ENCODE results near the gene BLCAP. TPM values are rescaled to one million over a fixed set of nuclear protein-coding genes. Genes with fewer than 3 reads are reported as not detected.
"Not testable (repeated sequence)": the region's sequence is repeated elsewhere in the genome, so short reads cannot be mapped to it uniquely, and the experiment has no call there.

Gene BLCAP
- total RNA-seq, 1 donor from 2014 or later = 92.1 TPM

- DNase-seq (ENCODE audit: missing footprints) (no peak), ATAC-seq (no peak)
- intact Hi-C loops (cut with DNase I) = no loop called here
Observed at GRCh38 chr20:37560629-37561028, 33.0 kb upstream of the BLCAP start.

- no peak for DNase-seq (ENCODE audit: missing footprints)
- intact Hi-C loops (cut with DNase I) = no loop called here
- no peak for ATAC-seq
Observed at GRCh38 chr20:37559312-37560027, 31.8 kb upstream of the BLCAP start.

GRCh38 chr20:37558779-37559178, 31.1 kb upstream of the BLCAP start:
- intact Hi-C loops (cut with DNase I) = no loop called here
- no peak for DNase-seq (ENCODE audit: missing footprints)
- no peak for ATAC-seq

GRCh38 chr20:37558306-37558705, 30.6 kb upstream of the BLCAP start:
- intact Hi-C loops (cut with DNase I) = no loop called here
- DNase-seq (ENCODE audit: missing footprints) (no peak), ATAC-seq (no peak)

- ATAC-seq = no peak
- intact Hi-C loops (cut with DNase I) = no loop called here
- DNase-seq (ENCODE audit: missing footprints) = no peak
Observed at GRCh38 chr20:37556538-37556937, 28.9 kb upstream of the BLCAP start.

- DNase-seq (ENCODE audit: missing footprints); ATAC-seq; intact Hi-C loops (cut with DNase I): not testable (repeated sequence)
Observed at GRCh38 chr20:37554721-37555298, 27.1 kb upstream of the BLCAP start.

- no peak for DNase-seq (ENCODE audit: missing footprints)
- intact Hi-C loops (cut with DNase I) = no loop called here
Observed at GRCh38 chr20:37552415-37552814, 24.7 kb upstream of the BLCAP start.

GRCh38 chr20:37551660-37552059, 24.0 kb upstream of the BLCAP start:
- ATAC-seq; intact Hi-C loops (cut with DNase I): not testable (repeated sequence)

More at GRCh38 chr20:37552415-37552814, 24.7 kb upstream of the BLCAP start:
- ATAC-seq = no peak

GRCh38 chr20:37550101-37550920, 22.6 kb upstream of the BLCAP start:
- ATAC-seq; intact Hi-C loops (cut with DNase I); DNase-seq (ENCODE audit: missing footprints): not testable (repeated sequence)

More at GRCh38 chr20:37551660-37552059, 24.0 kb upstream of the BLCAP start:
- not testable (repeated sequence) for DNase-seq (ENCODE audit: missing footprints)

- ATAC-seq (no peak), DNase-seq (ENCODE audit: missing footprints) (no peak)
- intact Hi-C loops (cut with DNase I) = no loop called here
Observed at GRCh38 chr20:37547912-37548311, 20.2 kb upstream of the BLCAP start.

- intact Hi-C loops (cut with DNase I) = no loop called here
- DNase-seq (ENCODE audit: missing footprints) = no peak
- no peak for ATAC-seq
Observed at GRCh38 chr20:37545516-37545915, 17.8 kb upstream of the BLCAP start.

GRCh38 chr20:37544386-37544785, 16.7 kb upstream of the BLCAP start:
- ATAC-seq = no peak
- no peak for DNase-seq (ENCODE audit: missing footprints)
- intact Hi-C loops (cut with DNase I) = no loop called here

GRCh38 chr20:37543828-37544227, 16.2 kb upstream of the BLCAP start:
- no peak for ATAC-seq
- intact Hi-C loops (cut with DNase I) = no loop called here
- DNase-seq (ENCODE audit: missing footprints) = no peak

- DNase-seq (ENCODE audit: missing footprints) = no peak
- no peak for ATAC-seq
- intact Hi-C loops (cut with DNase I) = no loop called here
Observed at GRCh38 chr20:37542281-37542680, 14.6 kb upstream of the BLCAP start.

GRCh38 chr20:37541326-37541725, 13.7 kb upstream of the BLCAP start:
- DNase-seq (ENCODE audit: missing footprints) (no peak), ATAC-seq (no peak)
- intact Hi-C loops (cut with DNase I) = no loop called here

GRCh38 chr20:37540838-37541237, 13.2 kb upstream of the BLCAP start:
- DNase-seq (ENCODE audit: missing footprints); ATAC-seq; intact Hi-C loops (cut with DNase I): not testable (repeated sequence)

- intact Hi-C loops (cut with DNase I) = no loop called here
- DNase-seq (ENCODE audit: missing footprints) (no peak), ATAC-seq (no peak)
Observed at GRCh38 chr20:37540001-37540400, 12.3 kb upstream of the BLCAP start.

GRCh38 chr20:37539424-37539823, 11.7 kb upstream of the BLCAP start:
- ATAC-seq = no peak
- DNase-seq (ENCODE audit: missing footprints) = no peak
- intact Hi-C loops (cut with DNase I) = no loop called here

- DNase-seq (ENCODE audit: missing footprints) = no peak
- ATAC-seq = no peak
- intact Hi-C loops (cut with DNase I) = no loop called here
Observed at GRCh38 chr20:37538003-37538402, 10.3 kb upstream of the BLCAP start.

GRCh38 chr20:37537505-37537904, 9.8 kb upstream of the BLCAP start:
- ATAC-seq = no peak
- DNase-seq (ENCODE audit: missing footprints) = no peak
- intact Hi-C loops (cut with DNase I) = no loop called here

Data from Right ventricle myocardium inferior (tissue), 1 donor.